Fibroblast of peridontal ligament (primary cell): ENCODE measurements around the gene PMEPA1.
A peak's percentile ranks its signal among the peaks of the same experiment; 100 is the strongest.

ENCODE experiments used
- DNase-seq: peaks from one replicate; pipeline ENCODE4 v3.0.0-alpha.2; 2010; ENCODE audit errors: extremely low read depth

The PMEPA1 gene

DNA sequence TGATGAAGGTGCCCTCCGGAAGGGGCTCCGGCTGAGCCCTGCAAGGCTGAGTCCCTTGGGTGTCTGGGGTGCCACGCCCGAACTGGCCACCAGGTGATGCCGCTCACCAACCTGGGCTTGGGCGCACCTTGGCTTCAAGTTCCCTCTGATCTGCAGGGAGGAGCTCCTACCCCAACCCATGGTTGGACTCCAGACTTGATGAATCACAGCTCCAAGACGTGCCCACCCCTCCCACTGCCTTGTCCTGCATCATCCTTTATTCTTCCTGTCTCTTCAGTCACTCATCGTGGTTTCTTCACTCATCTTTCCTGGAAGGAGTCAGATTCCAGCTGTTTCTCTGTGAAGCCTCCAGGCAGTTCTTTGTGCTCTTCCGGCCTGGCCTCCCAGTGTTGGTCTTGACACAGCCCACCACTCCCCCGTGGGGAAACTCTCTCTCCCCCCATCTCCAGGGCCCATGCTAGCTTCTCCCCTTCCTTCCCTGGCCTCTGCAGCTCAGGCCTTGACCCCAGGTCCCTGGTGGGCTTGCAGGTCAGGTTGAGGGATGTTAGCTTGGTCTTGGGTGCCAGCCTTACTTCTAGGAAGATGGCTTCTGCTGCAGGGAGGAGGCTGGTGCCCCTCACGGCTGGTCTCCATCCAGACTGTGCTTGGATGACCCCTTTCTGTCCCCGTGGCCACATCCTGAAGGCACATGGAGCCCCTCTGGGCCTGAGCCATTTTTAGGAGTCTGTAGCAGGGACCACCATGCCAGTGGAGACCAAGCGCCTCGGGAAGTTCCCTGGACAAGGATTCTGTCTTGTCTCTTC lies 87.0 kb downstream of the PMEPA1 start:
- DNase-seq: peak; percentile 2

DNA sequence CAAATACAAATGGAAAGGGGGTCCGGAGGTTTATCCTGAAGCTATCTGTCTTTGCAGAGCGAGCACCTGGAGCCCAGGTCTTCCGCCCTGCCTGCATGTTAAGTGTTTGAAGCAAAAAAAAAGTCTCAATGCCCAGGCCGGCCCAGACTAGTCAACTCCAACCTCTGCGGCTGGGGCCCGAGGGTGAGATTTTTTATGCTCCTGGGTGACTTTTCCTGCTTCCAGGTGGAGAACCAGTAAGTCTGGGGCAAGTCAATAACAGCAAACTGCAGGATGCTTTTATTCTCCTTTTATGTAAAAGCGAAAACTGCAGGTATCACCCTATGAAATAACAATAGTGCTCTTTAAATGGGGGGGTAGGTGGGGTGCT lies 87.6 kb downstream of the PMEPA1 start:
- no peak for DNase-seq

DNA sequence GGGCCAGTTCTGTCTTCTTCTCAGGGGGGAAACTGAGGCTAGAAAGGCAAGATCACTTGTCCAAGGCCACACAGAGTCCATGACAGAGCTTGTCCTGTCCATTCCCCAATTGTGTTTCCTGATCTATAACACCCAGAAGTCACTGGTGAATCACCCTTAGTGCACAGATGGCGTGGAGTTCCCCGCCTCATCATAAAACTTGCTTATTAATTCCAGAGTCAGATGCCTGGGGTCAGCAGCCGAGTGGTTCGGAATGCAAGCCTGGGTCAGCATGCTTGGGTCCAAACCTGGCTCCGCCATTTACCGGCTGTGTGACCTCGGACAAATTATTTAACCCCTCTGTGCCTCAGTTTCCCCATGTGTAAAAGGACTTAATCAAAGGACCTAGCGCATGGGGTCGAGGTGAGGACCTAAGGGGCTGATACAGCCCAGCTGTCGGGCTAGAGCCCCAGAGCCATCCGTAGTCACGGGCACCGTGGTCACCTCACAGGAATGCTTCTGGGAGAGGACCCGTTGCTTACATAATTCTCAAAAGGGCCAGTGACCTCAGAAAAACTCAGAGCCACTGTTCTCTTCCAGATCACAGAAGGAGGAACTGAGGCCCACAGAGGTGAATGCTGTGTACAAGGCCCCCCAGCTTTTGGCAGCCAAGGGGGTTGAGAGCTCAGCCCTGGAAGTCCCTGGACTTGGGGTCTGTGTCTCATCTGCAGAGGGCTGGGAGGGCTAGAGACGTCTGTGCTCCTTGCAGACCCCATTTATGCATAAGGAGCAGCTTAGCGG lies 88.2 kb downstream of the PMEPA1 start:
- no peak for DNase-seq

DNA sequence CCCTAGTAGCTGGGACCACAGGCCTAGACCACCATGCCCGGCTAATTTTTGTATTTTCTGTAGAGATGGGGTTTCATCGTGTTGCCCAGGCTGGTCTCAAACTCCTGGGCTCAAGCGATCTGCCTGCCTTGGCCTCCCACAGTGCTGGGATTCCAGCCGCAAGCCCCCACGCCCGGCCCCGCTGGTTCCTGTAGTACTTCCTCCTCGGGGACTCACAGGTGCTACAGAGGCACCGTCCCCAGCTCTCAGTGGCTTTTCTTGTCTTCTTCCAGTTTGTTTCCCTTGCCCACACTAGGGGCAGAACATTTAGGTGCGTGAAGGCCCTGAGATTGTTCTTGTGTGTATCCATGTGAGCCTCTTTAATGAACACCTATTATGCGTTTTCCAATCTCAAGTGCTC lies 88.8 kb downstream of the PMEPA1 start:
- no peak for DNase-seq

DNA sequence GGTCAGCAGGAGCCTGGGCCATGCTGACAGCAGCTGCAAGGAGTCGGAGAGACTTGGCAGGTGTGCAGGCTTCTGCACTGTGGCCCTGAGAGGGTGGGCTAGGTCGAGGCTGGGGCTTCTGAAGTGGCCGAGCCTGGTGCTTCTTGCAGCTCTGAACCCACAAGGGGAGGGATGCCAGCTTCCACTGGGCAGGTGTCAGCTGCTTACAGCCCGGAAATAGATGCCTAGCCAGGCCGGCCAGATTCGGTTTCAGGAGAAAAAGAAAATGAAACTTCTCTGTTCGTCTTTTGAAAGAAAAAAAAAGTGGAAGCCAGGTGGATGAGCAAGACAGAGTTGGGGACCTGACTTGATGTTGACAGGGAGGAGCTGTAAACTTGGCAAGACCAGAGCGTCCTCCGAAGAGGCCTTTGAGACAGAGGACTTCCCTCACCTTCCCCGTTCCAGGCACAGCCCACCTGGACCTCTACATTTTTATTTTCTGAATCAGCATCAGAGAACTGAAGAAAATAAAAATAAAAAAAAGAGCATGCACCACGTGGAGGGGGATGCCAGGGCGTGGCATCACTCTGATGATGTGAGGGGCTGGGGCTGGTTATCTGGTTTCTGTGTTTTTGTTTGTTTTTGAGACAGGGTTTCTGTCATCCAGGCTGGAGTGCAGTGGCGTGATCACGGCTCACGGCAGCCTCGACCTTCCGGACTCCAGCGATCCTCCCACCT lies 89.4 kb downstream of the PMEPA1 start, which contains the start of gene ZBP1:
Gene ZBP1, minus strand, starts transcription at position 153 of the 717 bp plus-strand sequence. Its CDS starts 131 bp downstream, at position 22.
- no peak for DNase-seq

DNA sequence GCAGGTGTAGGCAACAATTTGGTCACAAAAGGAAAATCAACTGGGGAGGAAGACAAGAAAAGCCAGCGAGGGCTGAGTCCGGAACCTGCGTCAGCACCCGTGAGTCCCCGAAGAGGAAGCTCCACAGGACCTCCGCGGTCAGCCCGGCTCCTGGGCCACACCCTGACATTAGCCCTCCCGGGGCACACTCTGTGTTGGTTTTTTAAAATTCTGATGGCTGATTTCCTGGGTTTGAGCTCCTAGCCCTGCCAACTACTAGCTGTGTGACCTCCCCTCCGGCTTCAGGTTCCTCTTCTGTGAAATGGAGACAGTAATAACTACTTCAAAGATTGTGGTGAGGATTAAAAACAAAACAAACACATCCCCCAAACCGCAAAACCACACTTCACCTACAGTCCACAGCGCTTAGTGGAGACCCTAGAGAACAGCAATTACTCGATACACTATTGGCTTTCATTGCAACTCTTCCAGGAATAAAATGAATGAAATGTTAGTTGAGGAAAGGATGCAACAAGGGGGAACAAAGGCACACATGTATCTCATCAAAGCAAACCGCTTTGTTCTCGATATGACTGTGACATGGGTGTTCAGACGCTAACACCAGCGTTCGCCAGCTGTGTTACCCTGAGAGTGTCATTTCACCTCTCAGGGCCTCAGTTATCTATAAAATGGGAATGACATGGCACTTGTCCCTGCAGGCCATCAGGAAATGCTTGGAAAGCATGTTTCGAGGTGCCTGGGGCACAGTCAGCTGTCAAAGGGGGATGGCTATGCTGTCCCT lies 90.6 kb downstream of the PMEPA1 start:
- no peak for DNase-seq

DNA sequence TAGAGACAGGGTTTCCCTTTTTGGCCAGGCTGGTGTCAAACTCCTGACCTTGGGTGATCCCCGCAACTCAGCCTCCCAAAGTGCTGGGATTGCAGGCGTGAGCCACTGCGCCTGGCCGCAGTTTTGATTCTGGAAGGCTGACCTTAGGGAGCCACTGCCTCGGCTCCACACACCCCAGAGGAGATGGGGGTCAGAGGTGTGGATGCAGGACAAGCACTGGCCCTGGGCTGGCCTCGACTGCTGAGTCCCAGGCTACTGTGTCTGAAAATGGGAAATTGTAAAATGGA lies 91.1 kb downstream of the PMEPA1 start:
- DNase-seq: no peak

DNA sequence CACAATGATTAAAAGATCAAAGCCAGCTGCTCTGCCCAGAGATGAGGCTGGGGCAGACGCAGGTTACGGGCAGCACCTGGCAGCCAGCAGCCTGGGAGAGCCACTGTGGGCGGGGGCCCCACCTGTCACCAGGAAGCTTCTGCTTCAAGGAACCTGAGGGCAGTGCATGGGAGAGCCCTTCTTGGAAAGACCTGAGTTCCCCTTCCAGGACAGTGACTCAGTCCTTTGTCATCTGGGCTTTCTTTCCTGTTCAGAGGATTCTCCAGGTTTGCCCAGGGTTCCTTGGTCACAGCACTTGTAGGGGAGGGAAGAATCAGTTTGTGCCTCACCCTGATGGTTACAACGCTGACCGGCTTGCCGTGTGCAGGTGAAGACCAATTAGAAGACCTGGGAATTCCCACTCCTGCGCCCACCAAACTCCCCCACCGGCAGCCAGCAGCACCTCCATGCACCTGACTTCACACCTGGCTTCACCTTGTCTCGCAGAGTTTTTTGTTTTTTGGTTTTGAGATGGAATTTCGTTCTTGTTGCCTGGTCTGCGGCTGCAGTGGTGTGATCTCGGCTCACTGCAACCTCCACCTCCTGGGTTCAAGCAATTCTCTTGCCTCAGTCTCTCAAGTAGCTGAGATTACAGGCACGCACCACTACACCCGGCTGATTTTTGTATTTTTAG lies 91.6 kb downstream of the PMEPA1 start:
- DNase-seq: no peak

DNA sequence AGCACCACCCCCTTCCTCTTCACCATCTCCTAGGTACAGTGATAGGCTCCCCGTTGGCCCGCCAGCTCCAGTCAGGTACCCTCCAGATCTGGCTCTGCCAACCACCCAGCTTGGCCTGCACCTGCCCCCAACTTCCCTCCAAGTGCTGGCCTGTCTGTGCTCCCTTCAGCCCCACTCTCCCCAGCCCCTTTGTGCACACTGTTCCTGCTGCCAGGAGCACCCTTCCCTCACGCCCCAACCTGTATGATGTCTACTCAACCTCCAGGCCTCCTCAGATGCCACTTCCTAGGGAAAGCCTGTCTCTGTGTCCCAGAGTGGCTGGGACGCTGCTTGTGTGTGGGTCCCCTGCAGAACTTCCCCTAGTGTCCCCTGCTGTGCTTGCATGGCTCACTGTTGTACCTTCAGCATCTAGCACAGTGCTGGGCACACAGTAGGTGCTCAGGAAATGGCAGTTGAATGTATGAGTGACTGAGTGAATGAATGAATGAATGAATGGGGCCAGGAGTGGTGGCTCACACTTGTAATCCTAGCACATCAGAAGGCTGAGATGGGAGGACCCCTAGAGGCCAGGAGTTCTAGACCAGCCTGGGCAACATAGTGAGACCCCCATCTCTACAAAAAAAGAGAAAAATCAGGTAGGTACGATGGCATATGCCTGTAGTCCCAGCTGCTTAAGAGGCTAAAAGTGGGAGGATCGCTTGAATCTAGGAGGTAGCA lies 92.6 kb downstream of the PMEPA1 start:
- DNase-seq: no peak

DNA sequence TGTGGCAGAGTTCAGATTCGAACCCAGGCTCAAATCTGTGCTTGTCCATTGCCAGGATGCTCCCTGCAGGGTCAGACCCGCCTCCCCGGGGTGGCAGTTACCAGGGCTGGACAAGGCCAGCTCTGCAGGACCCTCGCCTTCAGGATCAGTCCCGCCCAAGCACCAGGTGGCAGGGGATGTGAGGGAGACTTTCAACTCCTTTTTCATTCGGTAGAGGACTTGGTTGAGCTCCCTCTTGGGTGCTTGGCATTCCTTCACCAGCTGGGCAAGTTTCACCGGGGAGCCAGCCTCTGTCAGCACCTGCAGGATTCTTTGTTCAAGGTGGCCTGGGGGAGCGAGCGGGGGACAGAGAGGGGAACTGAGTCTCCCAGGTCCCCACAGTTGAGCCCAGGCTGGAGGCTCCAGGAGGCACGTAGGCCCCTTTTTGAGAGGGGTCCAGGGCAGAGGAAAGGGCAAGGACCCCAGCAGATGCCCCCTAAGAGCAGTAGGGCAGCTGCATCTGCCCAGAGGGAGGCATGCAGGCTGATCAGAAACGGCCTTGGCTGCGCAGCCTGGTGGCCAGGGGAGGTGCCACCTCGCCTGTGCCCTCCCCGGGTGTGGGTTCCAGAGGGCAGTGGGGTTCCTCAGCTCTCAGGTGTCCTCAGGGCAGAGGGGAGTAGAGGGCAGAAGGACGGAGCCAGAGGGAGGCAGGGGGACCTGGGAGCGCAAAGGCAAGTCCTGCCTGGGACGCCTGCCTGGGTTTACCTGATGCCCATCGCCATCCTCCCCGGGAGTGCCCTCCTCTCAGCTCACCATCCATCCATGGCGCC lies 93.5 kb downstream of the PMEPA1 start:
- no peak for DNase-seq

DNA sequence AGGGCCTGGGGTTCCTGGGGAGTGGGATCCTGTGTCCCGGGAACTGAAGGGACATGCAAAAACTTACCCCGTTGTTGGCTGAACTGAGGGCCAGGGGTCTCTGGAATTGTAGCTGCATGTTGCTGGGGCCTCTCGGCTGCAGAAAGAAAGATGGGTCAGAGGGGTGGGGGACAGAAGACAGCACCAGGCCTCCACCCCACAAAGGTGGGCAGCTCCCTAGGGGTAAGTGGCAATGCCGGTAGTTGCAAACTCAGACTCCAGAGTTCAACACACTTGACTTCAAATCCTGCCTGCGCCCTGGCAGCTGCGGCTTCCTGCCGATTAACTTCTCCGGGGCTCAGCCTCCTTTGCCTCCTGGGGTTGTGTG lies 94.4 kb downstream of the PMEPA1 start:
- DNase-seq: no peak

DNA sequence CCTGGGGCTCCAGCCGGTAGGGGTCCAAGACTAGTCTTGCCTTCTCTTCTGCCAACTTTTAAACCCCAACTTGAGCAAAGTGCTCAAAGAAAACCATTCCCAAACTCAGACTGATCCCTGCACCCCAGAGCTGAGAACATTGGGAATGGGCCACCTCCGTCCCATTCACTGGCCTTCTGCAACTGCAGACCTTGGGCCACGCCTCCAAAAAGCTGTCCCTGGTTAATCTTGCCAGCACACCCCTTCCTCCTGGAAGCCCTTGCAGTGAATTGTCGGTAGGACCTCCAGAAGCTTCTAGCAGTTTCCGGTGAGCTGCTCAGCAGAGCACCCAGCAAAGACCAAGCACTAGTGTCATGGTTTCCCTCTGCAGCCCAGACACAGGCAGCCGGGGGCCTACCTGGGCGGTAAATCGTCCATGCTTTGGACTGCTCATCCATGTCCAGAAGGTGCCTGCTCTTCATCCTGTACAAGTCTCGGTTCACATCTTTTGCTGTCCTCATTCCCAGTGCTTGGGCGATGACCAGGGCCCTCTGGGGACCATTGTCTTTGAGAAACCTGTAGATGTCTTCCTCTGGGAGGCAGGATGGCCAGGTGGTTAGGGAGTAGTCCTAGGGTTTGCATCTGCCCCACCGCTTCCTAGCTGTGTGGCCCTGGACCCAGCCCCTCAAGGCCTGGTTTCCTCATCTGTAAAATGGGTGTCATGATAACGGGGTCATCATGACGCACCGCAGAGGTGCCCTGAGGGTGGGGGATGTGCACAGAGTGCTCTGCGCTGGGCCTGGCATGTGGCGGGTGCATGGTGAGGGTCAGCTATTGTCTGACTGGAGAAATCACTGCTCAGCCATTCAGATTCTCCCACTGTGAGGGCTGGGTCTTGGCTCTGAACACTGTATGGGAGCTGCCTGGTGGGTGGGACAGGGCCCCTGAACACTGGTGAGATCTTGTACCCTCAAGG lies 95.0 kb downstream of the PMEPA1 start:
- no peak for DNase-seq

DNA sequence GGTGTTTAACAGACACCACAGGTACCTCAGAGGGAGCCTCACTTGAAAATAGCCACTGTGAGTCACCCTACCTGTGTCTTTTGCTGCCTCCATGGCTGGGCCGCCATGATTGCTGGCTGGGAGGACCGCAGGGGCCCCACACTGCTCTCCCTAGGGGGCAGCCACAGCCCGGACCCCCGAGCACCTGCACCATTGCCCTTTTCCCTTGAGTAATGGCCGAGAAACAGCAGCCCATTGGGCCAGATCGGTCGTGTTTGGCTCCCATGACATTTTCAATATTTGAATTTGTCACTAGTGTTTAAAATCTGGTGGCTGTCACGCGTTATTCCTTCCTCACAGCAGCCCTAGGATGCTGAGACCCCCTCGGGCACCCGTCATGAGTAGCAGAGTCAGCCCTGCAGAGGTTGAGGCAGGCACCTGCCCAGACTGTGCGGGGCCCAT lies 96.3 kb downstream of the PMEPA1 start:
- DNase-seq: no peak

DNA sequence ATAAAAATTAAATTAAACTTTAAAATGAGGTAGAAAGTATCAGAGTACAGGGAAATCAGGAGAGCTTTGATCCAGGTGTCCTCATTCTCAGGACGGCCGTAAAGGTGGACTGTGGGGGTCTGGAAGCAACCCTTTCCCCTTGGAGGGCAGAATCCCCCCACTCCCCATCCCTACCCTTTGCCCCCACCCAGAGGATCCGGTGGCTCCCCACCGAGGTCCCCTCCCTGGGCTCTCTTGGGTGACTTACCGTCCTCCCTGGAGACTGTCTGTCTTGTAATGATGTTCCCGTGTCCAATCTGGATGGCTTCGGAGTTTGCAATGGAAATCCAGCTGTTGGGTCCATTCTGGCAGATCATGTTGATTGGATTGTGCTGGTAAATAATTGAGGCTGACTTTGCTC lies 96.9 kb downstream of the PMEPA1 start:
- DNase-seq: no peak

DNA sequence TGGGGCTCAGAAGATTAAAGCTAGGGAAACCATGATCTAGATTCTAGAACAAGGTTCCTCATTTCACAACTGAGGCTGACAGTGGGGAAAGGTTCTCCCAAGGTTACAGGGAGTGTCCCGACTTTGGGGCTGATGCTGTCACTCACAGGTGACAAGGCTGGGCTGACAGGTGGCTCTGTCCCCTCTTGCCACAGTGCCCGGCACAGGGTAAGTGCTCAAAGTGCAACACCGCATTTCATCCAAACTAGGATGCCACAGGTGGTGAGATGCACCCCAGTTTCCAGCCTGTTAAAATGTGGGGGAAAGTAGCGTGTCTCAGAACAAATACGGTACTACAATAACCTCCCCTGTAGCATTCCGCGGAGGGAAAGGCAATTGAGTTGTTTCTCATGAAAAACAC lies 97.4 kb downstream of the PMEPA1 start:
- no peak for DNase-seq

DNA sequence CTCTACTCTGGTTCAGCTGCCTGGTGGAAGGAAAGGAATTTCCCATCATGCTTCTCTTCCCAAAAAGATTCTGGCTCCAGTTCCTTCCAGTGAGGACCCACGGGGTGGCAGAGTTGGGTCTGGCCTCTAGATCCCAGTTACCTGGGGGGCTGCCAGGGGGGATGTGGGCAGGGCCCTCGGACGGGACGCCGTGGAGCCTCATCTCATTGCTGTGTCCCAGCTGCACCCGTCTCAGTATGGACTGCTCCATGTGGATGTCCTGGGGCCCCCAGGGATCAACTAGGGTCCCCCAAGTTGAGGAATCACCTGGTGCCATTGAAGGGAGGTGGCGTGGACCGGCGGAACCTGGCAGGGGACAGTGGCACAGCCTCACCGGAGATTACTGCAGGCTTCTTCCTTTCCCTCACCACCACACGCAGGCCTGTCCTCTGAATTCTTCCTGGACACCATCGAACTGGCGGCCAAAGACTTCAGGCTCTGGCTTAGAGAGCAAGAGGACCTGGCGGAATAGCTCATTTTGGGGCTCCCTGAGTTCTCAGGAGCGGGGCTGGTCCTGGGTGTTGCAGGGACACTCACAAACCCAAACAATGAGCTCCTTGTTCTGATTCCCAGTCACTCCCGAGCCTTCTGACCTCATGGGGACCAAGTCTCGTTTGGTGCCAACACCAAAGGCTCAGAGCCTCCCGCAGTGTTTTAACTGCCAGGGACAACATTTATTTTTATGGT lies 98.1 kb downstream of the PMEPA1 start:
- no peak for DNase-seq

DNA sequence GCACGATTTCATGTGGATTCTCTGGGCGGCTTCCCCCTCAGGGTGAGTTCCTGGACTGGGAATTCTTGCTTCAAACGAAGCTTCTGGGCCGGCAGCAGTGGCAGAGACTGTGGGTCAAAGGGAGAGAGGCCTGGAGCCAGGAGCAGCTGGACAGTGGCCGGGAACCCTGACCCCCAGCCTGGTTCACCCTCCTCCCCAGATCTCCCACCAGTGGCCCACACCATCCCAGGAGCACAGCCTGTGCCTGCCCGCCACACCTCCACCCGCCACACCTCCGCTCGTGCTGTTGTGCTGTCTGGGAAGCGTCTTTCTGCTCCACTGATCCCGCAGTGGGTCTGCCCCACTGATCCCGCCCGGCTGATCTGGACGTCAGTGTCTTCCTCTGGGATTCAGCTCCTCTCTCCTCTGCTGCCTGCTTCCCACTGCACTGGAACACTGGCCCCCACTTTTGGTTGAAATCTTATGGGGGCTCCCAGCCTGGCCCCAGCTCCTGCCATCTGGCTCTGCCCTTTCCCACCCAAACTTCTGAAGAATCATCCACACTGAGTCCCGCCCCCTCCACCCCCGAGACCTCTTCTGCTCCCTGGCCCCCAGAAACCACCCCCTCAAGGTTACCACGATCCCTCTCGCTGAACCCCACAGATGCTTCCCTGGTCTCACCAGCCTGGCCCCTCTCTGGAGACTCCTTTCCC lies 99.4 kb downstream of the PMEPA1 start:
- DNase-seq: no peak

DNA sequence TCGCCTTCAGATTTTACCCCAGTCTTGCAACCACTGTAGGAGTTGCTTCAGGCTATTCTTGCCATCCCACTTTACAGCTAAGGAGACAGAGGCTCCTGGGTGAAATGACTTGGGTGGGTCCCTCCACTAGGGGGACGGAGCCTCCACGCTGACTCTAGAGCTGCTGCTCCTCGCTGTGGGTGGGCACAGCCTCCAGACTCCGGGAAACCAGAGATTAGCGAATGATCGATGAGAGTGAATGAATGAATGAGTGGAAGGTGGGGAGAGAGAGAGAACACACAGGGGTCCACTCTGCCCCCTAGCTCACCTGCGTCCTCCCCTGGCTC lies 100.0 kb downstream of the PMEPA1 start:
- DNase-seq: no peak
